SK-N-SH (cell line): ENCODE data around the gene PSMC3. TPM values are rescaled to one million over a fixed set of nuclear protein-coding genes. Genes with fewer than 3 reads are reported as not detected.

Source experiments
- CTCF ChIA-PET: fragments of 300-600, 350-600 bp; formaldehyde crosslinking; extraction: SDS; loops from one replicate; lab custom pipeline; 2021; lab: Yijun Ruan, JAX
- POLR2A ChIA-PET: fragments of 350-600 bp; sonication (Branson Sonifier 250); formaldehyde crosslinking; extraction: SDS; loops from one replicate; lab custom pipeline; 2020; ENCODE audit warnings: antibody characterized with exemption, inconsistent platforms; lab: Yijun Ruan, JAX
- DNase-seq: peaks from one replicate; pipeline ENCODE4 v3.0.0; 2012
- H2AFZ ChIP-seq: fragments of 200-600 bp; sonication (generic); 2 replicates; pipeline ENCODE4 v1.8.1; 2016; ENCODE audit warnings: antibody characterized with exemption, mild to moderate bottlenecking, low read depth
- H3F3A ChIP-seq: fragments of 200-600 bp; sonication (generic); replicated peaks from 2 replicates; pipeline ENCODE3; 2016; ENCODE audit warnings: antibody characterized with exemption, mild to moderate bottlenecking; ENCODE audit not compliant: insufficient read depth
- H3K27ac ChIP-seq, 2 experiments: fragments of 200-500 bp in 1 of 2; fragments of 200-600 bp in 1 of 2; sonication (Bioruptor generic) in 1 of 2; sonication (generic), shearing (Covaris generic) in 1 of 2; 2 replicates each; pipeline versions ENCODE4 v1.5.1 to v1.6.1; 2014 to 2016; ENCODE audit warnings: low read depth in 2 of 2, inconsistent platforms in 1 of 2, low read length in 1 of 2, mild to moderate bottlenecking in 1 of 2, mixed read lengths in 1 of 2
- H3K27me3 ChIP-seq: fragments of 200-600 bp; sonication (generic), shearing (Covaris generic); 2 replicates; pipeline ENCODE4 v1.6.1; 2016; ENCODE audit warnings: mixed run types; ENCODE audit not compliant: insufficient read depth
- H3K36me3 ChIP-seq, 2 experiments: fragments of 200-500 bp in 1 of 2; fragments of 200-600 bp in 1 of 2; sonication (Bioruptor generic) in 1 of 2; sonication (generic) in 1 of 2; replicated peaks in 1 of 2; 2 replicates each; pipeline versions ENCODE3 to v1.5.1; 2014 to 2016; ENCODE audit warnings: low read length in 1 of 2, mild to moderate bottlenecking in 1 of 2; ENCODE audit not compliant: insufficient read depth in 2 of 2, control insufficient read depth in 1 of 2
- H3K4me1 ChIP-seq, 2 experiments: fragments of 200-500 bp in 1 of 2; fragments of 200-600 bp in 1 of 2; sonication (Bioruptor generic) in 1 of 2; sonication (generic), shearing (Covaris generic) in 1 of 2; 2 replicates each; pipeline versions ENCODE4 v1.5.1 to v1.6.1; 2014 to 2016; ENCODE audit warnings: low read depth in 1 of 2, low read length in 1 of 2, mixed run types in 1 of 2; ENCODE audit not compliant: insufficient read depth in 2 of 2, control insufficient read depth in 1 of 2
- H3K4me2 ChIP-seq: fragments of 200-600 bp; sonication (generic), shearing (Covaris generic); 2 replicates; pipeline ENCODE4 v1.6.1; 2017; ENCODE audit warnings: mixed run types
- H3K4me3 ChIP-seq, 2 experiments: fragments of 200-500 bp in 1 of 2; fragments of 200-600 bp in 1 of 2; sonication (Bioruptor generic) in 1 of 2; sonication (generic), shearing (Covaris generic) in 1 of 2; 2 replicates each; pipeline versions ENCODE4 v1.5.1 to v1.8.1; 2014 to 2016; ENCODE audit warnings: low read depth in 2 of 2, inconsistent platforms in 1 of 2, low read length in 1 of 2, mild to moderate bottlenecking in 1 of 2, mixed read lengths in 1 of 2, moderate library complexity in 1 of 2
- H3K79me2 ChIP-seq: fragments of 200-600 bp; sonication (generic); 2 replicates; pipeline ENCODE4 v1.8.1; 2017; ENCODE audit warnings: mild to moderate bottlenecking; ENCODE audit not compliant: insufficient read depth
- H3K9ac ChIP-seq: fragments of 200-600 bp; sonication (generic); 2 replicates; pipeline ENCODE4 v1.6.1; 2017; ENCODE audit warnings: mixed run types
- H3K9me2 ChIP-seq: fragments of 200-600 bp; sonication (generic); 2 replicates; pipeline ENCODE4 v1.6.1; 2017; ENCODE audit warnings: mixed run types
- H3K9me3 ChIP-seq: fragments of 200-600 bp; sonication (generic); 2 replicates; pipeline ENCODE4 v1.6.1; 2017; ENCODE audit warnings: mixed run types, mild to moderate bottlenecking, moderate library complexity
- H4K20me1 ChIP-seq: fragments of 200-600 bp; sonication (generic); 2 replicates; pipeline ENCODE4 v1.6.1; 2017; ENCODE audit warnings: mild to moderate bottlenecking, mixed run types; ENCODE audit not compliant: insufficient read depth
- FOSL2 ChIP-seq: IDR thresholded peaks from 2 replicates; pipeline ENCODE4 v1.4.0; 2012; ENCODE audit warnings: low read depth, mild to moderate bottlenecking, moderate library complexity, borderline replicate concordance
- FOXJ3 ChIP-seq: sonication (generic); formaldehyde crosslinking; IDR thresholded peaks from 2 replicates; pipeline ENCODE4 v1.5.1; 2020; ENCODE audit warnings: mild to moderate bottlenecking, missing genetic modification reagents
- MEF2A ChIP-seq: IDR thresholded peaks from 2 replicates; pipeline ENCODE4 v1.4.0; 2012; ENCODE audit warnings: low read depth, borderline replicate concordance
- MXI1 ChIP-seq: IDR thresholded peaks from 2 replicates; pipeline ENCODE4 v1.6.1; 2012; ENCODE audit warnings: mild to moderate bottlenecking, low read depth, low read length, improper control_type of control experiment
- NFIC ChIP-seq: IDR thresholded peaks from 2 replicates; pipeline ENCODE4 v1.4.0; 2012; ENCODE audit warnings: borderline replicate concordance
- NRF1 ChIP-seq: IDR thresholded peaks from 2 replicates; pipeline ENCODE4 v1.6.1; 2012; ENCODE audit warnings: low read depth, mild to moderate bottlenecking, low read length
- RFX5 ChIP-seq: IDR thresholded peaks from 2 replicates; pipeline ENCODE4 v1.6.1; 2012; ENCODE audit warnings: mild to moderate bottlenecking, improper control_type of control experiment, low read length
- SMC3 ChIP-seq: IDR thresholded peaks from 2 replicates; pipeline ENCODE4 v1.6.1; 2012; ENCODE audit warnings: low read depth, low read length, improper control_type of control experiment
- YY1 ChIP-seq: IDR thresholded peaks from 2 replicates; pipeline ENCODE4 v1.4.0; 2012; ENCODE audit warnings: low read depth, mild to moderate bottlenecking
- WGBS: methylation state at CpG from one replicate; pipeline ENCODE4 v1.1.6; 2017; ENCODE audit warnings: low lambda C conversion rate; 5-methylcytosine and 5-hydroxymethylcytosine counted together
- polyA plus RNA-seq, 3 experiments: library from polyadenylated mRNA; depleted of rRNA; stranded (reverse); fragments of >200 nt; gene quantifications; 2 replicates each; pipeline ENCODE4 v1.2.3, GENCODE V29; 2012
- TF ChIP-seq, protein P1 (sequence below): IDR thresholded peaks from 2 replicates; pipeline ENCODE4 v1.4.0; 2012; ENCODE audit warnings: low read depth, borderline replicate concordance
- TF ChIP-seq, protein P2 (sequence below): IDR thresholded peaks from 2 replicates; pipeline ENCODE4 v1.4.0; 2012; ENCODE audit warnings: low read depth
- TF ChIP-seq, protein P3 (sequence below): IDR thresholded peaks from 2 replicates; pipeline ENCODE4; 2012
- TF ChIP-seq, protein P4 (sequence below): fragments of 150-350 bp; IDR thresholded peaks from 2 replicates; pipeline ENCODE4 v1.6.1; 2016; ENCODE audit warnings: mild to moderate bottlenecking, low read depth, low read length
- TF ChIP-seq, protein P5 (sequence below): IDR thresholded peaks from 2 replicates; pipeline ENCODE4 v1.4.0; 2012; ENCODE audit warnings: low read depth, borderline replicate concordance

The PSMC3 gene
- polyA plus RNA-seq, 1 of the 3 experiments (the other 2 are of a cell fraction), result 184 TPM

DNA sequence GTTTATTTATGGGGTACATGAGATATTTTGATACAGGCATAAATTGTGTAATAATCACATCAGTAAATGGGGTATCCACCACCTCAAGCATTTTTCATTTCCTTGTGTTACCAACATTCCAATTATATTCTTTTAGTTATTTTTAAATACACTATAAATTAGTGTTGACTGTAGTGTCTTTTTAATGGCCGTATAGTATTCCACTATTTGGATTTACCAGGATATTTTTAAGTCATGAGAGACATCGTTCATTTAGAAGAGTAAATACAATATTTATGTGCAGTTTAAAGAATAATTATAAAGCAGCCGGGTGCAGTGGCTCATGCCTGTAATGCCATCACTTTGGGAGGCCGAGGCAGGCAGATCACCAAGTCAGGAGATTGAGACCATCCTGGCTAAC is 41.7 kb downstream of the PSMC3 start:
- POLR2A ChIA-PET, result no interaction called here

More for the DNA sequence above, 41.7 kb downstream of the PSMC3 start:
- H3K79me2 ChIP-seq, result no peaks in the 10 kb centered on the region
- no peaks in the 10 kb centered on the region for H3K27me3 ChIP-seq
- no peaks in the 10 kb centered on the region for H3K36me3 ChIP-seq
- H3K9ac ChIP-seq, result no peak overlapping the region
- DNase-seq, result no peak
- H3K9me3 ChIP-seq, result no peaks in the 10 kb centered on the region
- H3K4me3 ChIP-seq, result no peak overlapping the region
- H4K20me1 ChIP-seq, result no peaks in the 10 kb centered on the region
- TF ChIP-seq NFIC, result no peak
- TF ChIP-seq, protein P1, sequence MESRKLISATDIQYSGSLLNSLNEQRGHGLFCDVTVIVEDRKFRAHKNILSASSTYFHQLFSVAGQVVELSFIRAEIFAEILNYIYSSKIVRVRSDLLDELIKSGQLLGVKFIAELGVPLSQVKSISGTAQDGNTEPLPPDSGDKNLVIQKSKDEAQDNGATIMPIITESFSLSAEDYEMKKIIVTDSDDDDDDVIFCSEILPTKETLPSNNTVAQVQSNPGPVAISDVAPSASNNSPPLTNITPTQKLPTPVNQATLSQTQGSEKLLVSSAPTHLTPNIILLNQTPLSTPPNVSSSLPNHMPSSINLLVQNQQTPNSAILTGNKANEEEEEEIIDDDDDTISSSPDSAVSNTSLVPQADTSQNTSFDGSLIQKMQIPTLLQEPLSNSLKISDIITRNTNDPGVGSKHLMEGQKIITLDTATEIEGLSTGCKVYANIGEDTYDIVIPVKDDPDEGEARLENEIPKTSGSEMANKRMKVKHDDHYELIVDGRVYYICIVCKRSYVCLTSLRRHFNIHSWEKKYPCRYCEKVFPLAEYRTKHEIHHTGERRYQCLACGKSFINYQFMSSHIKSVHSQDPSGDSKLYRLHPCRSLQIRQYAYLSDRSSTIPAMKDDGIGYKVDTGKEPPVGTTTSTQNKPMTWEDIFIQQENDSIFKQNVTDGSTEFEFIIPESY, result no peak
- TF ChIP-seq, protein P2, sequence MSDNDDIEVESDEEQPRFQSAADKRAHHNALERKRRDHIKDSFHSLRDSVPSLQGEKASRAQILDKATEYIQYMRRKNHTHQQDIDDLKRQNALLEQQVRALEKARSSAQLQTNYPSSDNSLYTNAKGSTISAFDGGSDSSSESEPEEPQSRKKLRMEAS, result no peak
- no peak for TF ChIP-seq FOXJ3 (CRISPR knock-in tag)
- TF ChIP-seq FOSL2, result no peak
- no peak for TF ChIP-seq SMC3
- TF ChIP-seq MEF2A, result no peak
- no peak for TF ChIP-seq MXI1
- TF ChIP-seq RFX5, result no peak
- TF ChIP-seq, protein P3, sequence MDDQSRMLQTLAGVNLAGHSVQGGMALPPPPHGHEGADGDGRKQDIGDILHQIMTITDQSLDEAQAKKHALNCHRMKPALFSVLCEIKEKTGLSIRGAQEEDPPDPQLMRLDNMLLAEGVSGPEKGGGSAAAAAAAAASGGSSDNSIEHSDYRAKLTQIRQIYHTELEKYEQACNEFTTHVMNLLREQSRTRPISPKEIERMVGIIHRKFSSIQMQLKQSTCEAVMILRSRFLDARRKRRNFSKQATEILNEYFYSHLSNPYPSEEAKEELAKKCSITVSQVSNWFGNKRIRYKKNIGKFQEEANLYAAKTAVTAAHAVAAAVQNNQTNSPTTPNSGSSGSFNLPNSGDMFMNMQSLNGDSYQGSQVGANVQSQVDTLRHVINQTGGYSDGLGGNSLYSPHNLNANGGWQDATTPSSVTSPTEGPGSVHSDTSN, result no peak
- TF ChIP-seq NRF1, result no peak
- TF ChIP-seq, protein P4, sequence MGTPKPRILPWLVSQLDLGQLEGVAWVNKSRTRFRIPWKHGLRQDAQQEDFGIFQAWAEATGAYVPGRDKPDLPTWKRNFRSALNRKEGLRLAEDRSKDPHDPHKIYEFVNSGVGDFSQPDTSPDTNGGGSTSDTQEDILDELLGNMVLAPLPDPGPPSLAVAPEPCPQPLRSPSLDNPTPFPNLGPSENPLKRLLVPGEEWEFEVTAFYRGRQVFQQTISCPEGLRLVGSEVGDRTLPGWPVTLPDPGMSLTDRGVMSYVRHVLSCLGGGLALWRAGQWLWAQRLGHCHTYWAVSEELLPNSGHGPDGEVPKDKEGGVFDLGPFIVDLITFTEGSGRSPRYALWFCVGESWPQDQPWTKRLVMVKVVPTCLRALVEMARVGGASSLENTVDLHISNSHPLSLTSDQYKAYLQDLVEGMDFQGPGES, result no peak
- TF ChIP-seq, protein P5, sequence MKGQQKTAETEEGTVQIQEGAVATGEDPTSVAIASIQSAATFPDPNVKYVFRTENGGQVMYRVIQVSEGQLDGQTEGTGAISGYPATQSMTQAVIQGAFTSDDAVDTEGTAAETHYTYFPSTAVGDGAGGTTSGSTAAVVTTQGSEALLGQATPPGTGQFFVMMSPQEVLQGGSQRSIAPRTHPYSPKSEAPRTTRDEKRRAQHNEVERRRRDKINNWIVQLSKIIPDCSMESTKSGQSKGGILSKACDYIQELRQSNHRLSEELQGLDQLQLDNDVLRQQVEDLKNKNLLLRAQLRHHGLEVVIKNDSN, result no peak
- no peak for TF ChIP-seq YY1
- H3K27ac ChIP-seq, result no peak overlapping the region
- CTCF ChIA-PET, result no interaction called here
- no peaks in the 10 kb centered on the region for H3K9me2 ChIP-seq
- H2AFZ ChIP-seq, result no peak overlapping the region
- WGBS, result 75% methylated on average over 4 of the region's 4 CpGs
- no peak overlapping the region for H3K4me2 ChIP-seq
- no peaks in the 10 kb centered on the region for H3K4me1 ChIP-seq
- no peaks in the 10 kb centered on the region for H3F3A ChIP-seq
